ENCODE data around the gene CSK.

Gene CSK

GRCh38 chr15:74843445-74843828 is 61.6 kb downstream of the CSK start:
- peak overlapping the region; percentile 94 for H3K9ac ChIP-seq (ENCODE audit: low read depth, low read length)
- peak overlapping the region; percentile 49 for H3K27ac ChIP-seq (ENCODE audit: low read length)
- H3K36me3 ChIP-seq (ENCODE audit: insufficient read depth, low read depth, low read length): peaks cover 24% of the 10 kb centered on the region; the same call in 1 of the 2 replicates
- H3K27me3 ChIP-seq (ENCODE audit: insufficient read depth, low read length): no peaks in the 10 kb centered on the region
- H3K4me1 ChIP-seq (ENCODE audit: insufficient read depth, low read length): peaks cover 3% of the 10 kb centered on the region; the same call in 1 of the 2 replicates
- peak overlapping the region; percentile 83 for H3K4me3 ChIP-seq (ENCODE audit: low read length)
- no peaks in the 10 kb centered on the region for H3K9me3 ChIP-seq (ENCODE audit: insufficient read depth, low read depth, low read length)

DNA sequence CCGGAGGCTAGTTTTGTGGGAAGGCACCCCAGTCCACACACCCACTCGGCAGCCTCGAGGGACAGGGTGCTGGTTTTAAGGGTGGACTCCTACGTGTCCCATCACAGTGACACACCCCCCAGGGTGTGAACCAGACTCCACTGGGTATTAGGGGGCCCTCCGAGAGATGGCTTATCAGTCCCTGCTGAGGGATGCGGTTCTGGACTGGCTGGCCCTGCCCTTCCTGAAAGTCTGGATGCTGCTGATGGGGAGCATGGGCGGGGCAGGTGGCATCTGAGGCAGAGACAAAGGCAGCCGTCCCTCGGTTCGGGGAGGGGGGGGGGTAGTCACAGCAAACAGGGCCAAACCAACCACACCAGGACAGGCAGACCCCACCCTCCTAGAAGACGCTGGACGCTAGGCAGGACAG is 62.0 kb downstream of the CSK start:
- Histone ChIP-seq H3K36me3 (ENCODE audit: insufficient read depth, low read depth, low read length) (peaks cover 26% of the 10 kb centered on the region; the same call in 1 of the 2 replicates), H3K27me3 (ENCODE audit: insufficient read depth, low read length) (no peaks in the 10 kb centered on the region), H3K9me3 (ENCODE audit: insufficient read depth, low read depth, low read length) (no peaks in the 10 kb centered on the region), H3K27ac (ENCODE audit: low read length) (peak overlapping the region; percentile 49), H3K9ac (ENCODE audit: low read depth, low read length) (peak overlapping the region; percentile 94), H3K4me1 (ENCODE audit: insufficient read depth, low read length) (peaks cover 3% of the 10 kb centered on the region; the same call in 1 of the 2 replicates), H3K4me3 (ENCODE audit: low read length) (peak overlapping the region; percentile 83; the same call in 1 of the 2 replicates)

- Histone ChIP-seq H3K9me3 (ENCODE audit: insufficient read depth, low read depth, low read length) (no peaks in the 10 kb centered on the region), H3K9ac (ENCODE audit: low read depth, low read length) (no peak overlapping the region), H3K27ac (ENCODE audit: low read length) (no peak overlapping the region), H3K27me3 (ENCODE audit: insufficient read depth, low read length) (no peaks in the 10 kb centered on the region), H3K36me3 (ENCODE audit: insufficient read depth, low read depth, low read length) (peaks cover 26% of the 10 kb centered on the region; the same call in 1 of the 2 replicates), H3K4me3 (ENCODE audit: low read length) (no peak overlapping the region), H3K4me1 (ENCODE audit: insufficient read depth, low read length) (peaks cover 3% of the 10 kb centered on the region; the same call in 1 of the 2 replicates)
These were observed 62.7 kb downstream of the CSK start for GRCh38 chr15:74844319-74845207.

- H3K27me3 ChIP-seq (ENCODE audit: insufficient read depth, low read length): no peaks in the 10 kb centered on the region
- H3K4me3 ChIP-seq (ENCODE audit: low read length): no peak overlapping the region
- H3K4me1 ChIP-seq (ENCODE audit: insufficient read depth, low read length): peaks cover 3% of the 10 kb centered on the region; the same call in 1 of the 2 replicates
- peaks cover 31% of the 10 kb centered on the region for H3K36me3 ChIP-seq (ENCODE audit: insufficient read depth, low read depth, low read length)
- H3K27ac ChIP-seq (ENCODE audit: low read length): no peak overlapping the region
- no peaks in the 10 kb centered on the region for H3K9me3 ChIP-seq (ENCODE audit: insufficient read depth, low read depth, low read length)
- H3K9ac ChIP-seq (ENCODE audit: low read depth, low read length): no peak overlapping the region
These were observed 63.3 kb downstream of the CSK start for GRCh38 chr15:74845208-74845568.

DNA sequence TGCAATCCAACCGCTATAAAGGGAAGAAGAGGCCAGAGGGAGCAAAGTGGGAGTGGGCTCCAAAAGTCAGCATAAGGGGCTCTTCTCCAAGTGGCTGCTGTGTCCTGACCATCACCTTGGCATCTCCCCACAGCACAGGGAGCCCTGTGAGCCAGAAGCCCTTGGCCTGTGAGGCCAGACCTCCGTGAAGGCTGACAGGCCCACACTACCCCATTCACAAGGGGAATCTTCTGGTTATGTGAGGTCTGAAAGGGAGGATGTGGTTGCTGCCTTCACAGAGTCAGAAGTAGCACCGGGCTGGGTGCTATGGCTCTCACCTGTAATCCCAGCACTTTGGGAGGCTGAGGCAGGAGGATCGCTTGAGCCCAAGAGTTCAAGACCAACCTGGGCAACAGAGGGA is 63.7 kb downstream of the CSK start:
- no peaks in the 10 kb centered on the region for H3K27me3 ChIP-seq (ENCODE audit: insufficient read depth, low read length)
- H3K4me1 ChIP-seq (ENCODE audit: insufficient read depth, low read length): peaks cover 3% of the 10 kb centered on the region; the same call in 1 of the 2 replicates
- H3K27ac ChIP-seq (ENCODE audit: low read length): no peak overlapping the region
- peaks cover 34% of the 10 kb centered on the region for H3K36me3 ChIP-seq (ENCODE audit: insufficient read depth, low read depth, low read length)
- H3K4me3 ChIP-seq (ENCODE audit: low read length): no peak overlapping the region
- H3K9me3 ChIP-seq (ENCODE audit: insufficient read depth, low read depth, low read length): no peaks in the 10 kb centered on the region
- no peak overlapping the region for H3K9ac ChIP-seq (ENCODE audit: low read depth, low read length)

DNA sequence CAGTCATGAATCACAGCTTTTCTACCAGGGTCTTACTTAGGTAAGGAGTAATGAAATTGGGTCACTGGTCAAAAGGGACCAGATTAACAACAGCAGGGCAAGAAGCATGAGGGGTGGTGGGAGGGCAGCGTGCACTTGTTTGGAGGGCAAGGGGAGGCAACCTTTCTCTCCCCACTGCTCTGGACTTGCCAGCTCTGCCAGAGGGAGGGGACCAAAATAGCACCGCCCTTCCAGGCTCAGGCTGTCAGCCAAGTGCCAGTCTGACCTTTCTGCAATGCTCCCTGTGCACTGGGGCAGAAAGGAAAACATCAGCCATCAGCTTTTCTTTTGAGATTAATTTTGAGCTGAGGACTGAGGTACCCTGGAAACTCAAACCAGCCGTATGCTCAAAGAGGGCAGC is 65.6 kb downstream of the CSK start:
- H3K36me3 ChIP-seq (ENCODE audit: insufficient read depth, low read depth, low read length): peaks cover 45% of the 10 kb centered on the region
- H3K27me3 ChIP-seq (ENCODE audit: insufficient read depth, low read length): no peaks in the 10 kb centered on the region
- H3K9me3 ChIP-seq (ENCODE audit: insufficient read depth, low read depth, low read length): no peaks in the 10 kb centered on the region
- no peaks in the 10 kb centered on the region; the same call in 1 of the 2 replicates for H3K4me1 ChIP-seq (ENCODE audit: insufficient read depth, low read length)
- H3K27ac ChIP-seq (ENCODE audit: low read length): no peak overlapping the region
- no peak overlapping the region for H3K4me3 ChIP-seq (ENCODE audit: low read length)
- no peak overlapping the region for H3K9ac ChIP-seq (ENCODE audit: low read depth, low read length)

DNA sequence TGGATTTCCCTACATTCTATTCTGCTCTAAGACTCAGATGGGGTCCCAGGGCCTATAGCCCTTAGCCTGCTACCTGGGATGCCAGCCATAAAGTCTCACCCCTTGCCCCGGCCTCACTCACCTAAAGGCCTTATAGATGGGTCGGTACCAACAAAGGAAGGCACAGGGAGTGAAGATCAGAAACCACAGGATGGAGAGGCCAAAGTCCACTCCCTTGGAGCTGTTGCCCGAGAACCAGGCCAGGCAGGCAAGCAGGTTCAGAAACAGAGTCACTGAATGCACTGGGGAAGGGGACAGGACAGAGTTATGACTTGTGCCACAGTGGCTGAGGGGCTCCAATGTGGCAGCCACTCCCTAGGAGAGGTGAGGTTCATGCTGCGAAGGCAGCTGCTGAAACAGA is 68.5 kb downstream of the CSK start:
- H3K27ac ChIP-seq (ENCODE audit: low read length): no peak overlapping the region
- H3K4me3 ChIP-seq (ENCODE audit: low read length): no peak overlapping the region
- H3K4me1 ChIP-seq (ENCODE audit: insufficient read depth, low read length): no peaks in the 10 kb centered on the region
- peaks cover 55% of the 10 kb centered on the region for H3K36me3 ChIP-seq (ENCODE audit: insufficient read depth, low read depth, low read length)
- no peaks in the 10 kb centered on the region for H3K27me3 ChIP-seq (ENCODE audit: insufficient read depth, low read length)
- no peaks in the 10 kb centered on the region for H3K9me3 ChIP-seq (ENCODE audit: insufficient read depth, low read depth, low read length)
- no peak overlapping the region for H3K9ac ChIP-seq (ENCODE audit: low read depth, low read length)

DNA sequence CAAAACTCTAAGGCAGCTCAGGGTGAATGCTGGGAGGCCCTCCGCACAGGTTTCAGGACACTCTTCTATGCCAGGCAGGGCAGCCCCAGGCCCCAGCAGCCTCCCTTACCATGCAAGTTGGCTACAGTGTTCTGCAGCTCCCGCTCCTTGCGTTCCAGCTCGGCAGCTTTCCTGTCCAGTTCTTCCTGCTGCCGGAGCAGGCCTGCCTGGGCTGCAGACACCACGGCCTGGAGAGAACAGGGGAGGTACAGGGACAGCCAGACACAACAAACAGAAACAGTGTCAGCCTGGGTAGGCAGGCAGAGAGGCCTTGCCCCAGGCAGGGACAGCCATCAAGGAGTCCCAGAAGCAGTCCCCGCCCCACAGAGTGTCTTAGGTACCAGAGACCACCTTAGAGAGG is 70.1 kb downstream of the CSK start:
- Histone ChIP-seq H3K27me3 (ENCODE audit: insufficient read depth, low read length) (no peaks in the 10 kb centered on the region), H3K36me3 (ENCODE audit: insufficient read depth, low read depth, low read length) (peaks cover 55% of the 10 kb centered on the region), H3K27ac (ENCODE audit: low read length) (no peak overlapping the region), H3K9ac (ENCODE audit: low read depth, low read length) (no peak overlapping the region), H3K4me1 (ENCODE audit: insufficient read depth, low read length) (no peaks in the 10 kb centered on the region), H3K9me3 (ENCODE audit: insufficient read depth, low read depth, low read length) (no peaks in the 10 kb centered on the region), H3K4me3 (ENCODE audit: low read length) (no peak overlapping the region)

Measured in iPS-20b (cell line).